GM12872 (cell line): ENCODE results near the gene PDCD2.

Source experiments
- CTCF ChIP-seq: IDR thresholded peaks from 3 replicates; pipeline ENCODE4 v1.5.1; 2011; ENCODE audit warnings: low read depth, mild to moderate bottlenecking, low read length, moderate library complexity; ENCODE audit not compliant: insufficient read depth

Gene PDCD2

GRCh38 chr6:170578909-170579308 lies 5.5 kb downstream of the PDCD2 start:
- TF ChIP-seq CTCF = no peak

GRCh38 chr6:170575250-170575649 lies 9.2 kb downstream of the PDCD2 start:
- no peak for TF ChIP-seq CTCF

- TF ChIP-seq CTCF = no peak
Observed at GRCh38 chr6:170572704-170573466, 11.6 kb downstream of the PDCD2 start.

GRCh38 chr6:170564936-170565530 lies 19.4 kb downstream of the PDCD2 start:
- TF ChIP-seq CTCF = no peak

- TF ChIP-seq CTCF = no peak
Observed at GRCh38 chr6:170561555-170561954, 22.9 kb downstream of the PDCD2 start.

- no peak for TF ChIP-seq CTCF
Observed at GRCh38 chr6:170555305-170555704, 29.1 kb downstream of the PDCD2 start.

- no peak for TF ChIP-seq CTCF
Observed at GRCh38 chr6:170554796-170555137, 29.7 kb downstream of the PDCD2 start.
